HK-2 (cell line): ENCODE measurements around the gene TMED9.

Experiments
- DNase-seq: peaks from one replicate; pipeline ENCODE4 v3.0.0-alpha.2; 2018; ENCODE audit not compliant: unreplicated experiment

TMED9 gene

GRCh38 chr5:177578316-177578715 lies 13.7 kb upstream of the TMED9 start:
- no peak for DNase-seq

- no peak for DNase-seq
Observed at GRCh38 chr5:177588413-177588909, 3.5 kb upstream of the TMED9 start.

GRCh38 chr5:177590406-177590805 lies 1.6 kb upstream of the TMED9 start:
- DNase-seq, result no peak

GRCh38 chr5:177591690-177592009 lies 353 bp upstream of the TMED9 start:
- DNase-seq, result no peak

GRCh38 chr5:177592905-177593304 lies 902 bp downstream of the TMED9 start:
- DNase-seq, result no peak

- no peak for DNase-seq
Observed at GRCh38 chr5:177593511-177593910, 1.5 kb downstream of the TMED9 start.

- DNase-seq, result no peak
Observed at GRCh38 chr5:177594071-177594470, 2.1 kb downstream of the TMED9 start.

- DNase-seq, result no peak
Observed at GRCh38 chr5:177595026-177595585, 3.1 kb downstream of the TMED9 start.

GRCh38 chr5:177595991-177596774 lies 4.2 kb downstream of the TMED9 start:
- DNase-seq, result no peak

GRCh38 chr5:177596775-177597238 lies 4.8 kb downstream of the TMED9 start:
- no peak for DNase-seq

- DNase-seq, result no peak
Observed at GRCh38 chr5:177598477-177598876, 6.5 kb downstream of the TMED9 start.

GRCh38 chr5:177599731-177600507 lies 7.9 kb downstream of the TMED9 start, which contains the start of gene B4GALT7:
Gene B4GALT7, plus strand, starts transcription at chr5:177600132. Its CDS starts 79 bp downstream, at chr5:177600211.
- peak; percentile 80 for DNase-seq

- no peak for DNase-seq
Observed at GRCh38 chr5:177600508-177601018, 8.6 kb downstream of the TMED9 start.

- no peak for DNase-seq
Observed at GRCh38 chr5:177601126-177601525, 9.1 kb downstream of the TMED9 start.

GRCh38 chr5:177601577-177602457 lies 9.8 kb downstream of the TMED9 start:
- DNase-seq, result no peak

GRCh38 chr5:177602458-177602830 lies 10.4 kb downstream of the TMED9 start:
- no peak for DNase-seq

- no peak for DNase-seq
Observed at GRCh38 chr5:177603631-177604030, 11.6 kb downstream of the TMED9 start.

GRCh38 chr5:177604116-177604521 lies 12.1 kb downstream of the TMED9 start:
- no peak for DNase-seq

GRCh38 chr5:177604656-177605055 lies 12.7 kb downstream of the TMED9 start:
- DNase-seq, result no peak

- no peak for DNase-seq
Observed at GRCh38 chr5:177605078-177605477, 13.1 kb downstream of the TMED9 start.

- DNase-seq, result no peak
Observed at GRCh38 chr5:177605667-177606066, 13.7 kb downstream of the TMED9 start.
